ENCODE data around the gene IGSF3.
"Not testable (repeated sequence)": the region's sequence is repeated elsewhere in the genome, so short reads cannot be mapped to it uniquely, and the experiment has no call there.

IGSF3 gene

DNA sequence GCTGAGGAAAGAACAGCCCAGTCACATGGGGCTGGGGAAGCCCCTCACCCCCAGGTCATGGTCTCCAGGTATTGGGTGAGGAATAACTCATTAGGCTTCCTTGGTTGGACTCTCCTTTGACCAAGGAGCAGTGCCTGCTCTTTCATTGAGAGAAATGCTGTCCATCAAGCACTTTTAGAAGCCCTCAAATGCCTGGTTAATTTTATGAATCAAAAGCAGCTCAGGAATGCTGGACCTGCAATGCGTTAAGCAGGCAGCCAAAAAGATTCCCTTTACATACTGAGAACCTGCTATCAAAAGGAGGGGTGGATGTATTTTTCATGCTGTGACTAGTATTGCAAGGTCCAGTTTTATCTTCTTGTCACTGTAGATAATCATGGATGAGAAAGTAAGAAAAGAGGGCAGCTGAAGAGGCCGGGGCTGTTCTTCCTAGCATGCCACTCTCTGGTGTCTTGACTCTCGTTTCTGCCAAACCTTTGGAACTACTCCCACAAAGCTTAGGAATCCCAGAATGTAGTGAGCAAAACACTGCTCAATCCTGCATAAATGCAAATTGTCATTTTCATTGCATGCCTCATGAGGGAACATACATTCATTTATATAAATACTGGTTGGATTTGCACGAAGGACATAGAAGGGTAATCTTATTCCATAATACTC, 94.6 kb downstream of the IGSF3 start:
- DNase-seq, result no peak

GRCh38 chr1:116572099-116572498, 95.4 kb downstream of the IGSF3 start:
- DNase-seq, result no peak

DNA sequence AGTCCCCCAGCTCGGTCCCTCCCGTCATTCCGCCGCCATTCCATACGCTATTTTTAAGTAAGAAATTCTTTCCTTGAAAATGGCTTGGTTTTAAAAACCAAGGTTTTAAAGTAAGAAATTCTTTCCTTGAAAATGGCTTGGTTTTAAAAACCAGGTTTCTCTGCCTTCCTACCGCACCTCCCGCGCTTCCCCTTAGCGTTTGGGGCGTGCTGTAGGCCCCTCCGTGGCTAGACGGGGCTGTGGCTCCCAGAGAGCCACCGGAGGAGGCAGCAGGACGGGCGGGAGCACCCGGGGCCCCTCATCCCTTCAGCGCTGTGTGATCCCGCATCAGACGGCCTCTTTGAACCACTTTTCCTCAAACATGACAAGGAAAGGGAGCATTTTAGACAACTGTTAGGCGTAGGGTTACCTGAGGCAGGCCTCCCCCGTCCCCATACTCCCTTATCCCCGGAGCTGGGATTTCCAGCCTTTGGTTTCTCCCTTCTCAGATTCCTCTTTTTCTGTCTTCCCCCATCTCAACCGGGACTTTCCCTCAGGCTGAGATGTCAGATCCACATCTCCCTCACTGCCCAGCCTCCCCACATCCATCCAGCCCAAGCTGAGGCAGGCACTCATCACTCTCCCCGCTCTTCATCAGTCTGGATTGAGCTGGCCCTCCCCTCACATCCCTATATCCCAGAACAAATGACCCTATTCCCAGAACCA, 96.2 kb downstream of the IGSF3 start:
- no peak for DNase-seq

GRCh38 chr1:116570358-116571214, 96.9 kb downstream of the IGSF3 start, which contains the start of gene CD58:
Gene CD58 (minus strand): TSS chr1:116571026. CDS start chr1:116570972, 54 bp downstream.
- peak; percentile 57 to 93 for DNase-seq

DNA sequence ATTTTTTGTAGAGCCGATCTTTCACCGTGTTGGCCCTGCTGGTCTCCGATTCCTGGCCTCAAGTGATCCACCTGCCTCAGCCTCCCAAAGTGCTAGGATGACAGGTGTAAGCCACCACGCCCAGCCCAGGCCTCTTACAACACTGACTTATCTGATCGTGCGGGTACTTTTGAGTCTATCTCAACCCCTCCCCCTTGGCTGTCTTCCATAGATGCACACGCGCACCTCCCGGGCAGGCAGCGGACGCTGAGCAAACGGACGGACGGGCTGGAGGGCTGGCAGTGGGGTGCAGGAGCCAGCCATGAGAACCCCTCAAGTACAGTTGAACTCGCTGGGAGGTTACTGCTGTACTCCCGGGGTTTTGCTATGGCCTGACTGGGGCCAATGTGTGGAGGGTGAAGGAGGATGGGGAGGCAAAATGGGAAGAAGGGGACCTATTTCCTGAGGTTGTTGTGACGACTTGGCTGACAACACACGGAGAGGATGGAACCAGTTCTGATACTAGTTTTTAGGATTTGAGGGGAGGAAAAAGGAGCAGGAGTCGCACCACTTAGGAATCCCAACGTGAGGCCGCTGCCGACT, 97.7 kb downstream of the IGSF3 start:
- DNase-seq, result peak; percentile 14 to 57

- DNase-seq, result no peak
These were observed 98.2 kb downstream of the IGSF3 start for GRCh38 chr1:116569381-116569670.

DNA sequence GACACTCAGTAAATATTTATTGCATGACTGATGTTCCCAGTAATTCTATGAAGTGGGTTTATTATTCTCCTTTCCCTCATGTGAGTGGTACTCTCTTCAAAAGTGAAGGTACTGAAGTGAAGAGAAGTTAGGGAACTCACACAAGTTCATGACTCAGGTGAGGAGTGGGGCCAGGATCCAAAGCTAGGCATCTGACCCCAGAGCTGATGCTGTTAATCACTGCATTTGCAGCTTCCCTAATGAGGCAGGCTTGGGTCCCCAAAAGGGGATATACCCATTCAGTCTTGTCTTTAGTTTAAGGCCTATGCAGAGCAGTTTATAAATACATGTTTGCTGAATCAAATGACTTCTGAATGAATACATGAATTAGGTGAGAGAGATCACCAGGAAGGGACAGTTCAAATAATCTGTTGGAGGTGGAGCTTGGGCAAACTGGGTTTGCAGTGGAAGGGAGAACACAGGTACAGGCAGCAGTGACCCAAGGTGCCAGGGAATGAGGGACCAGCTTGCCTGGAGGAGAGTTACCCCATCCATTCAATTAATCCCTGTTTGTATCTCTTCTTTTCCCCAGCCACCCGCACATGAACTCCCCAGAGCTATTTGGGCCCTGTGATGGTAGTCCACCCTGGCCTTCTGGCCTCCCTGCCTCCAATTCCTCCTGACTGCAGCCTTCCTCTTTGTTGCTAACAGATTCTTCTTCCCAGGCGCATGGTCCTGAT, 98.7 kb downstream of the IGSF3 start:
- DNase-seq, result no peak

DNA sequence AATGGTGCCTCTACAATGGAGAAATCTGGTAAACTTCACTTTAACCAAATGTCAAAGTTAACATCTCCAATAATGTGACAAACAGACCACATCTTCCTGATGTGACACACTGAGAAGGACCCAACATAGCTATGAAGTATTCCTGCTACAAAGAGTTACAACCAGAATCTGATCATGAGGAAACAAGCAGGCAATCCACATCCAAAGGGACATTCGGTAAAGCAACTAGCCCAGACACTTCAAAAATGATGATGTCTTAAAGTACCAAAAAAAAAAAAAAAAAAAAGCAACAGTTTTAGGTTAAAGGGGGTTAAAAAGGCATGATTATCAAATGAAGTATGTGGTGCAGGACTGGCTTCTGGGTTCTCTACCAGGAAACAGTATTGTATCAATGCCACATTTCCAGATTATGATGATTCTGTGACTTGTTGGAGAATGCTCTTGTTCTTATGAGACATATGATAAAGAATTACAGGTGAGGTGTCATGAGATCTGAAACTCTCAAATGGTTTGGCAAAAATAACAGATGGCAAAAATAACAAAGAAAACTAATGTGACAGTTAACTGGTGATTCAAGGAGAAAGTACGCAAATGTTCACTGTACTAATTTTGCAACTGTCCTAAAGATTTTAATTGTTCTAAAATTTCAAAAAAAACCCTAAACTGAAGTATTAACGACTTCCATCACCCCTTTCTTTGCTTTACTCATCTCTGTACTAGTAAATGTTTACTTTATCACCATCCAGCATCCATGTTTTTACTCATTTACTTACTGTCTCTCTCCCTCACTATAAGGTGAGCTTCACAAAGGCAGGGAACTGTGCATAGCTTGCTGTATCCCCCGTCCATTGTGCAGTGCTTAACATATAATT, 99.5 kb downstream of the IGSF3 start:
- no peak for DNase-seq

GRCh38 chr1:116565222-116565621, 102.3 kb downstream of the IGSF3 start:
- DNase-seq, result no peak

GRCh38 chr1:116564426-116564825, 103.1 kb downstream of the IGSF3 start:
- DNase-seq, result no peak

DNA sequence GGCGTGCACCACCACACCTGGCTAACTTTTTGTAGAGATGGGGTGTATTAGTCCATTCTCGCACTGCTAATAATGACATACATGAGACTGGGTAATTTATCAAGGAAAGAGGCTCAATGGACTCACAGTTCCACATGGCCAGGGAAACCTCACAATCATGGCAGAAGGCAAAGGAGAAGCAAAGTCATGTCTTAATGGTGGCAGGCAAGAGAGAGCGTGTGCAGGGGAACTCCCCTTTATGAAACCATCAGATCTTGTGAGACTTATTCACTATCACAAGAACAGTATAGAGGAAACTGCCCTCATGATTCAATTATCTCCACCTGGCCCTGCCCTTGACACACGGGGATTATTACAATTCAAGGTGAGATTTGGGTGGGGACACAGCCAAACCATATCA, 105.1 kb downstream of the IGSF3 start:
- DNase-seq, result not testable (repeated sequence)

DNA sequence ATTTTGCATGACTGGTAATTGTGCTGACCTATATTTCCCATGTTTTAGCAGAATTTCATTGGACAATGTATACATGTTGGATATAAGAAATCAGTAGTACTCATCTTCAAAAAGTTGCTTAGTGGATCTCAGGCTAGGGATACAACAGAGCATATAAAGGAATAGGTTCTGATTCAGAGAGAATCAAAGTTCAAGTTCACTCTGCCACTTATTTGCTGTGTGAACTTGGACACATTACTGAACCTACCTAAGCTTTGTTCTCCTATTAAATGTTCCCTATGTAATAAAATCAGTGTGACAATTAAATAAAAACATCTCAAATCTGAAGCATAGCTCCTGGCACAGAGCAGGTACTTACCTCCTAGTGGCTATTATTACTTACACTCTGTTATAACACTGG, 106.0 kb downstream of the IGSF3 start:
- DNase-seq, result no peak

GRCh38 chr1:116560704-116561490, 106.6 kb downstream of the IGSF3 start:
- DNase-seq, result no peak

- no peak for DNase-seq
These were observed 108.2 kb downstream of the IGSF3 start for GRCh38 chr1:116559304-116559761.

- DNase-seq, result no peak
These were observed 109.0 kb downstream of the IGSF3 start for GRCh38 chr1:116558571-116558970.

DNA sequence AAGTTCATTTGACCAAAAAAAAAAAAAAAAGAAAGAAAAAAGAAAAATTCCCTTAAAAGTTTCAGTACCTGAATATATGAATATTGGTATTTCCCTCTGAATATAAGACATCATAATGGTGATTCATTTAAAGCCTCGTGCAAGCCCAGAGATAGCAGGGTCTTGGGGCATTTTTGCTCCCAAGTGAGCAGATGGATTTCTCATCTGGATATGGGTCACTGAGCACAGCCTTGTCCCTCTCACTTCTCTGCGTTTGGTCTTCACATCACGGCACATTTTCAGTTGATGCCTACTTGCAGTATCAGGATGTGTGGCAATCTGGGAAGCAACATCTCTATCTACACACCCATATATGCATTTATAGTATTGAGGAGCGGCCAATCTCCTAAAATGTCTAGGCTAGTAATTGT, 109.4 kb downstream of the IGSF3 start:
- DNase-seq, result no peak

DNA sequence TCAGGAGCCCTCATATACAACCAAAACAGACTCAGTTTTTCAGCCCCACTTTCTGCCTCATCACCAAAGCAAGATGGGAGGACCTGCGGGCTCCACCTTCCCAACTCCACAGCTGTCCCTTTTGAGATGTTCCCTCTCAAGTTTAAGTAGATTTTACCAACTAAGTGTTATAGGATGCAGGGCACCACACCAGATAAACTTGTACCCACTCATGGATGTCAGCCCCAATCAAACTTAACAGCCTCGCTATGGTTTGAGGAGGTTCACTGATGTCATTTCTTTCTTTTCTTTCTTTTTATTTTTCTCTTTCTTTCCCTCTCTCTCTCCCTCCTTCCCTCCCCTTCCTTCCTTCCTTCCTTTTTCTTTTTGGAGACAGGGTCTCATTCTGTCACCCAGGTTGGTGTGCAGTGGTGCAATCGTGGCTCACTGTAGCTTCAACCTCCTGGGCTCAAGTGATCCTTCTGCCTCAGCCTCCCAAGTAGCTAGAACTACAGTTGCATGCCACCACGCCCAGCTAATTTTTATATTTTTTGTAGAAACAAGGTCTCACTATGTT, 110.1 kb downstream of the IGSF3 start:
- DNase-seq, result no peak

DNA sequence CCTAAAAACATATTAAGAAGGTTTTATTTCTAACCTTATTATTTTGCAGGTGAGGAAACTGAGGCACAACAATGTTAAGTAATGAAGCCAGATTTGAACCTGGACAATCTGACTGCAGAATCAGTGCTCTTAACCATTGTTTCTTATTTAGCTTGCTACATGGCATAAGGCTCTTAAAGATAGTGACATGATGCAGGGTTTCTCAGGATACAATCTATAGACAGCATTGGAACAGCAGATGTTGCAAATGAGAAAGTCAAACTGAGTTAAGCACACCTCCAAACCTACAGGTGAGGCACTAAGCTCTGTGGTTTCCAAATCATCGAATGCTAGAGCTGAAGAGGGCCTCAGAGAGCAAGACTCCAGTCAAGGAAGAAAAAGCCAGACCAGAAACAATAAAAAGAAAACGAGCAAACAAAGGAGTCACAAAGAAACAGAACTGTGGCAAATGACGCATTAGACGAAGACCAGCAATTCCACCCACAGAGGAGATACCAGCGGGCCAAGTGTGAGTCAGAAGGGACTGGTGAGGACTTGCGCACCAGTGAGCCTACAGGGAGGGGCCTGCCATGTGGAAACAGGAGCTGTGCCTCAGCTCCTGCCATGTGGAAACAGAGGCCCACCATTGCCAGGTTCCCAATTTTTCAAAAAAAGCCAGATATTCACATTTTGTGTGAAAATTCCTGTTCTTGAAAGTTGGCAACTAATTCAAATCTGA, 111.1 kb downstream of the IGSF3 start:
- DNase-seq, result peak in 1 of 2 experiments; percentile 28

GRCh38 chr1:116554924-116555323, 112.6 kb downstream of the IGSF3 start:
- no peak for DNase-seq
